ENCODE data around the gene XK. TPM values are rescaled to one million over a fixed set of nuclear protein-coding genes. Genes with fewer than 3 reads are reported as not detected.

XK gene
- total RNA-seq, 1 donor from 2014 or later, result 1.3 TPM

DNA sequence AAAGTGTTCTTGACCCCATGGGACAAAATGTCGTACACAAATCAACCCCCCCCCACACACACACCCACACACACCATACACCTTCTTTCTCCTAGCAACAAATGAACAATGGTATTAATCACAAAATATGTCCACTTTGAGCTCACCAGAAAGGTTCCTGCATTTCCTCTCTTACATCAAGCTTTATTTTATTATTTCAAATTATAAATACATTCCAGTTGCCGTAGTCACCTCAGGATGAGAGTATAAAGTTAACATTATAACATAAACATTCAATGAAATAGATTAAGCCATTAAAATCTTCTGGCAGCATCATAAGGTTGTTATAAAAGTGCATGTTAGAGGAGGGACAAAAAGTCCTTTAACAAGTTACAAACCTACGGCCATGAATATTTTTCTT is 7.3 kb downstream of the XK start:
- Histone ChIP-seq H4K20me1 (ENCODE audit: low read depth) (no peaks in the 10 kb centered on the region), H3K27ac (no peak overlapping the region), H3K9me3 (ENCODE audit: low read depth) (no peaks in the 10 kb centered on the region), H3F3A (ENCODE audit: low read depth) (no peaks in the 10 kb centered on the region), H3K9ac (no peak overlapping the region), H3K4me1 (no peaks in the 10 kb centered on the region), H3K4me2 (no peak overlapping the region), H3K27me3 (no peaks in the 10 kb centered on the region), H3K4me3 (no peak overlapping the region), H2AFZ (replicated peaks) (no peak overlapping the region), H3K79me2 (ENCODE audit: low read depth) (no peaks in the 10 kb centered on the region), H3K36me3 (no peaks in the 10 kb centered on the region)
- no peak for DNase-seq (ENCODE audit: low spot score)
- Mint-ChIP-seq H3K9me3 (no peaks in the 10 kb centered on the region), H3K27ac (no peak overlapping the region), H3K27me3 (ENCODE audit: insufficient read depth, low read depth) (peaks cover 2% of the 10 kb centered on the region), H3K36me3 (no peaks in the 10 kb centered on the region), H3K4me1 (no peaks in the 10 kb centered on the region), H3K4me3 (no peak overlapping the region)
- TF ChIP-seq, protein P1, sequence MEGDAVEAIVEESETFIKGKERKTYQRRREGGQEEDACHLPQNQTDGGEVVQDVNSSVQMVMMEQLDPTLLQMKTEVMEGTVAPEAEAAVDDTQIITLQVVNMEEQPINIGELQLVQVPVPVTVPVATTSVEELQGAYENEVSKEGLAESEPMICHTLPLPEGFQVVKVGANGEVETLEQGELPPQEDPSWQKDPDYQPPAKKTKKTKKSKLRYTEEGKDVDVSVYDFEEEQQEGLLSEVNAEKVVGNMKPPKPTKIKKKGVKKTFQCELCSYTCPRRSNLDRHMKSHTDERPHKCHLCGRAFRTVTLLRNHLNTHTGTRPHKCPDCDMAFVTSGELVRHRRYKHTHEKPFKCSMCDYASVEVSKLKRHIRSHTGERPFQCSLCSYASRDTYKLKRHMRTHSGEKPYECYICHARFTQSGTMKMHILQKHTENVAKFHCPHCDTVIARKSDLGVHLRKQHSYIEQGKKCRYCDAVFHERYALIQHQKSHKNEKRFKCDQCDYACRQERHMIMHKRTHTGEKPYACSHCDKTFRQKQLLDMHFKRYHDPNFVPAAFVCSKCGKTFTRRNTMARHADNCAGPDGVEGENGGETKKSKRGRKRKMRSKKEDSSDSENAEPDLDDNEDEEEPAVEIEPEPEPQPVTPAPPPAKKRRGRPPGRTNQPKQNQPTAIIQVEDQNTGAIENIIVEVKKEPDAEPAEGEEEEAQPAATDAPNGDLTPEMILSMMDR (IDR thresholded peaks at IDR 0.05), result no peak
- TF ChIP-seq EZH2phosphoT487 (IDR thresholded peaks at IDR 0.05) (no peak), EZH2 (IDR thresholded peaks at IDR 0.05) (no peak)

DNA sequence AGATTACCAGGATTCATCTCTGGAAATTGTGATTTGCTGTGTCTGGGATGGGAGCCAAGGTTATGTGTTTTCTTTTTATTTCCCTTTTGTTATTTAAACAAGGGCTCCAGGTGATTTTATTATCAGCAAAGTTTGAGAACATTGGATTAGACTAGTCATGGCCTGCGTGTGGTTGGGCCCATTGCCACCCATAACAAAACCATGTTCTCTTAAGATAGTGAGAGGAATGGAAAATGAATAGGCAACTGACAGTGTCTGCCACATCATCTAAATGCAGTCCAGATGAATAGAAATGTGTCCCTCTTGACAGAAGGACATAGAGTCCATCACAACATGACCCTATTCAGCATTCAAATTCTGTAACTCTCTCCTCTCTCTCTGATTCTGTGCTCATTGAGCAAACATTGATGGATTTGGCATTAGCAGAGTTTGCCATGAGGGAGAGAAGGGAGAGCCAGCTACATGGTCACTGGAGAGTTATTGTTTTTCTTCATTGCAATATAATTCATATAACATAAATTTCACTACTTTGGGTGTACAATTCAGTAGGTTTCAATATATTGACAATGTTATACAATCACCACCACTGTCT is 11.7 kb downstream of the XK start:
- Mint-ChIP-seq H3K27ac (no peak overlapping the region), H3K4me3 (no peak overlapping the region), H3K27me3 (ENCODE audit: insufficient read depth, low read depth) (peaks cover 2% of the 10 kb centered on the region), H3K36me3 (no peaks in the 10 kb centered on the region), H3K9me3 (no peaks in the 10 kb centered on the region), H3K4me1 (no peaks in the 10 kb centered on the region)
- no peak overlapping the region for H3K9ac ChIP-seq
- no peak for DNase-seq (ENCODE audit: low spot score)
- no peaks in the 10 kb centered on the region for H3K4me1 ChIP-seq
- H3F3A ChIP-seq (ENCODE audit: low read depth), result no peaks in the 10 kb centered on the region
- H3K27me3 ChIP-seq, result no peaks in the 10 kb centered on the region
- no peak overlapping the region for H2AFZ ChIP-seq (replicated peaks)
- no peak overlapping the region for H3K4me3 ChIP-seq
- no peaks in the 10 kb centered on the region for H3K79me2 ChIP-seq (ENCODE audit: low read depth)
- no peaks in the 10 kb centered on the region for H3K9me3 ChIP-seq (ENCODE audit: low read depth)
- no peaks in the 10 kb centered on the region for H4K20me1 ChIP-seq (ENCODE audit: low read depth)
- H3K4me2 ChIP-seq, result no peak overlapping the region
- no peaks in the 10 kb centered on the region for H3K36me3 ChIP-seq
- no peak for TF ChIP-seq EZH2phosphoT487 (IDR thresholded peaks at IDR 0.05)
- TF ChIP-seq, protein P1 (IDR thresholded peaks at IDR 0.05), result no peak
- TF ChIP-seq EZH2 (IDR thresholded peaks at IDR 0.05), result no peak
- no peak overlapping the region for H3K27ac ChIP-seq

DNA sequence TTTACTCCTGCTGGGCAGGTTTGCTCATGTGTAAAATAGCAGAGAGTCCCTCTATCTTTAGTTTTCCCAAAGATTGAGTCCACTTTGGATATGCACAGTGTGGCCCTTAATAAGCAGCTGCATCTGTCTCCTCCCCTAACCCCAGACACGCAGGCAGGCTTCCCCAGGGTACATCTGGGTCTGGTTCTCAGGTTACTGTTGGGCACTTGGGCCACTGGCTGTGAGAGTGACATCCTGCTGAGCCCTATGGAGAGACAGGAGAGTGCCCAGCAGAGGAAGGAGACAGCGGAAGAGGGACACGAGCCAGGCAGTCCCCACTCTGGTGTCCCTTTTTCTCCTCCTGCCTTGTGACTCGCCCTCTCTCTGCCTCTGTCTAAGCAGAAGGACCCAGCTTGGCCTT is 16.0 kb downstream of the XK start:
- Histone ChIP-seq H3K79me2 (ENCODE audit: low read depth) (no peaks in the 10 kb centered on the region), H3K4me2 (no peak overlapping the region), H3K9ac (no peak overlapping the region), H3K9me3 (ENCODE audit: low read depth) (no peaks in the 10 kb centered on the region), H3K27me3 (no peaks in the 10 kb centered on the region), H4K20me1 (ENCODE audit: low read depth) (no peaks in the 10 kb centered on the region), H3F3A (ENCODE audit: low read depth) (no peaks in the 10 kb centered on the region), H3K4me3 (no peak overlapping the region), H3K4me1 (no peaks in the 10 kb centered on the region), H3K36me3 (no peaks in the 10 kb centered on the region), H3K27ac (no peak overlapping the region), H2AFZ (replicated peaks) (peak overlapping the region; percentile 34)
- no peaks in the 10 kb centered on the region for H3K9me3 Mint-ChIP-seq
- no peak overlapping the region for H3K27ac Mint-ChIP-seq
- no peaks in the 10 kb centered on the region for H3K4me1 Mint-ChIP-seq
- peak; percentile 5 for DNase-seq (ENCODE audit: low spot score)
- H3K27me3 Mint-ChIP-seq (ENCODE audit: insufficient read depth, low read depth), result peaks cover 4% of the 10 kb centered on the region
- TF ChIP-seq EZH2 (IDR thresholded peaks at IDR 0.05), result no peak
- TF ChIP-seq, protein P1 (IDR thresholded peaks at IDR 0.05), result no peak
- TF ChIP-seq EZH2phosphoT487 (IDR thresholded peaks at IDR 0.05), result no peak
- H3K4me3 Mint-ChIP-seq, result no peak overlapping the region
- H3K36me3 Mint-ChIP-seq, result no peaks in the 10 kb centered on the region

Data from neural progenitor cell (in vitro differentiated cells).